HepG2 (cell line): ENCODE measurements around the gene IQCE. TPM values are rescaled to one million over a fixed set of nuclear protein-coding genes. Genes with fewer than 3 reads are reported as not detected.
A peak's percentile ranks its signal among the peaks of the same experiment; 100 is the strongest.

ENCODE experiments used
- AGO2 ChIP-seq: fragments of 200-400 bp; formaldehyde crosslinking; optimal IDR thresholded peaks from 2 replicates; pipeline ENCODE3; 2017; ENCODE audit warnings: mild to moderate bottlenecking, low read depth, low read length, moderate library complexity
- ATF7 ChIP-seq, 2 experiments: fragments of 450-650 bp in 1 of 2; sonication (generic) in 1 of 2; formaldehyde crosslinking in 1 of 2; IDR thresholded peaks; 2 replicates each; pipeline versions ENCODE4 v1.4.0 to v1.6.1; 2016 to 2020; ENCODE audit warnings: antibody characterized with exemption in 1 of 2, mild to moderate bottlenecking in 1 of 2, missing genetic modification reagents in 1 of 2
- KLF12 ChIP-seq: sonication (generic); formaldehyde crosslinking; IDR thresholded peaks from 2 replicates; pipeline ENCODE4 v1.4.0; 2020; ENCODE audit warnings: missing genetic modification reagents, borderline replicate concordance
- THRA ChIP-seq: sonication (generic); formaldehyde crosslinking; IDR thresholded peaks from 2 replicates; pipeline ENCODE4 v1.4.0; 2020; ENCODE audit warnings: missing genetic modification reagents, borderline replicate concordance
- ZBTB40 ChIP-seq, 2 experiments: fragments of 450-650 bp in 1 of 2; sonication (generic) in 1 of 2; formaldehyde crosslinking in 1 of 2; IDR thresholded peaks; 2 replicates each; pipeline versions ENCODE4 v1.6.1 to v1.8.0; 2016 to 2022; ENCODE audit warnings: antibody characterized with exemption in 1 of 2, mild to moderate bottlenecking in 1 of 2, missing genetic modification reagents in 1 of 2
- ZFY ChIP-seq: sonication (generic); formaldehyde crosslinking; IDR thresholded peaks from 2 replicates; pipeline ENCODE4 v1.4.0; 2020; ENCODE audit warnings: missing genetic modification reagents
- ZNF121 ChIP-seq: sonication (generic); formaldehyde crosslinking; IDR thresholded peaks from 2 replicates; pipeline ENCODE4 v1.5.0; 2020; ENCODE audit warnings: mild to moderate bottlenecking, missing genetic modification reagents
- ZNF274 ChIP-seq: sonication (generic); formaldehyde crosslinking; IDR thresholded peaks from 2 replicates; pipeline ENCODE4 v1.5.1; 2020; ENCODE audit warnings: mild to moderate bottlenecking, missing genetic modification reagents
- ZNF367 ChIP-seq: sonication (generic); formaldehyde crosslinking; IDR thresholded peaks from 2 replicates; pipeline ENCODE4 v1.4.0; 2020; ENCODE audit warnings: missing genetic modification reagents, borderline replicate concordance
- polyA plus RNA-seq, 8 experiments: library from polyadenylated mRNA; depleted of rRNA in 3 of 8; stranded (reverse) in 7 of 8; unstranded in 1 of 8; fragments of >200 nt; fragmentation: Illumina TruSeq in 4 of 8; extraction: Trizol in 4 of 8; gene quantifications; 2 replicates each; pipeline versions ENCODE4 v1.2.1 to v1.2.3, GENCODE V29; 2011 to 2016; ENCODE audit warnings: low read depth in 4 of 8, missing spikeins in 1 of 8, mixed read lengths in 1 of 8; ENCODE audit not compliant: insufficient read depth in 1 of 8
- total RNA-seq, 5 experiments: library from RNA; depleted of rRNA; stranded (reverse); fragments of >200 nt; fragmentation: Illumina TruSeq; extraction: Trizol; gene quantifications; 2 replicates each; pipeline ENCODE4 v1.2.3, GENCODE V29; 2016; ENCODE audit warnings: low read depth in 1 of 5

Gene IQCE
- total and polyA plus RNA-seq, 2 of the 13 experiments (the other 11 are each of a cell fraction or from before 2014, with no cell fraction given) = 1.5 to 2.5 TPM

GRCh38 chr7:2635148-2635668, 76.4 kb downstream of the IQCE start (continued):
- TF ChIP-seq ZBTB40 (IDR thresholded peaks at IDR 0.05) = no peak
- 0 out of 2 replicates have a peak, but pooled peaks have one; percentile 24 for TF ChIP-seq ZBTB40 (CRISPR knock-in tag; IDR thresholded peaks at IDR 0.05)
- peak; percentile 98 for TF ChIP-seq ZNF121 (CRISPR knock-in tag)
- no peak for TF ChIP-seq ZNF274 (CRISPR knock-in tag)
- TF ChIP-seq ATF7 (IDR thresholded peaks at IDR 0.05) = no peak
- no peak for TF ChIP-seq ATF7 (CRISPR knock-in tag; IDR thresholded peaks at IDR 0.05)
- no peak for TF ChIP-seq KLF12 (CRISPR knock-in tag)
- TF ChIP-seq AGO2 = peak; percentile 81
- TF ChIP-seq ZFY = 0 out of 2 replicates have a peak, but pooled peaks have one; percentile 3
- TF ChIP-seq ZNF367 = no peak
- peak; percentile 72; the same call in 1 of the 2 replicates for TF ChIP-seq THRA (CRISPR knock-in tag)
- TF ChIP-seq, all 625 proteins: peak for 12
